ENCODE results near the gene MCM6.

Gene MCM6

DNA sequence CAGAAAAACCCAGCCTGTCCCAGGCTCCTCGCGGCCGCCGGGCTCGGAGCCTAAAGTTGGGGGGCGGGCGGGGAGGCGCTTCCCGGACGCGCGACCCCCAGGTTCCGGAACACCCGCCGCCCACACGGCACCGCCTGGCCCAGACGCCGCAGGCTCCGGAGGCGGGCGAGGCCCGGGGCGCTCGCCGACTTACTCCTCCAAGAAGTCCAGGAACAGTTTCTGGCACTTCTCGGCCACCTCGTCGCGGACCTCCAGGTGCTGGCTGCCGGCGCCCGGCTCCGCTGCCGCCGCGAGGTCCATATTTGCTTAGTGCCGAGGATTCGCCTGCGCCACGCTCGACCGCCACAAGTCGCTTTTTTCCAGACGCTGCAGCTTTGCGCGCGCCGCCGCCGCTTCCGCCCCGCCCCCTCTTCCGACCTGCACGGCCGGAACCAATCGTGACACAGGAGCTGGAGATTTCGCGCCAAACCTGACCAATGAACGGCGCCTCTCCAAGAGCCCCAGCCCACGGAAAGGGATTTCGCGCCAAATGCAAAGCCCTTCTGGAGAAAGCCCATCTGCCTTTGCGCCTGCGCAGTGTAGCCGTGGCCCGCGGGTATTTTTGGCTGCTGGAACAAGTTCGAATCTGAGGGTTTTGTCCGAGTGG is at the start of gene MCM6:
TSS of gene MCM6 (minus strand) at position 378 of the 646 bp plus-strand sequence. CDS start at position 300, 78 bp downstream.
- peaks cover 26% of the 10 kb centered on the region for H3K36me3 Mint-ChIP-seq (ENCODE audit: insufficient read depth)
- peak within 1 kb of the TSS; percentile 82 for H3K4me3 Mint-ChIP-seq
- H3K27ac Mint-ChIP-seq (ENCODE audit: low read depth), result peak within 1 kb of the TSS; percentile 94
- H3K9me3 Mint-ChIP-seq, result no peaks in the 10 kb centered on the region
- DNase-seq (ENCODE audit: low spot score in 2 of 2) (peak; percentile 85 to 90), ATAC-seq (replicated peaks; ENCODE audit: extremely low read depth, poor library complexity, severe bottlenecking) (peak; percentile 87)
- no peaks in the 10 kb centered on the region for H3K27me3 Mint-ChIP-seq
- peaks cover 43% of the 10 kb centered on the region for H3K4me1 Mint-ChIP-seq

DNA sequence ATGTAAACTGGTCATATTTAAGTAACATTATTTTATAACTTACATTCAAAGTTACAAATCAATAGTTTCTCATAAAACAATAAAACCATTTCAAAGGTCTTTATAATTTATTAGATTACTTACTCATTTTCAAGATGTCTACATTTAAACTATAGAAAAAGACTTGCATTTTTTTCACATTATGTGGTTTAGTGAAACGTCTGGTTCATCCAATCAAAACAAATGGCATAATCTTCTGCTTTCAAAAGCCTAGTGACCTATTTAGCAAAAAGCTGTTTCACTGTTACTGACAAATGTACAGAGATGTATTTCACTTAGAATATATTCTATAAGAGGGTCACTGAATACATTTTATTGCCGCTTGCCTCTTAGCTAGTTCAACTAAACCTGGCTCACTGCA is 49.3 kb upstream of the MCM6 start:
- Mint-ChIP-seq H3K27me3 (no peaks in the 10 kb centered on the region), H3K9me3 (no peaks in the 10 kb centered on the region), H3K4me3 (no peak overlapping the region), H3K36me3 (ENCODE audit: insufficient read depth) (peaks cover 10% of the 10 kb centered on the region), H3K27ac (ENCODE audit: low read depth) (no peak overlapping the region), H3K4me1 (no peaks in the 10 kb centered on the region)
- DNase-seq (ENCODE audit: low spot score in 2 of 2), result no peak
- ATAC-seq (replicated peaks; ENCODE audit: extremely low read depth, poor library complexity, severe bottlenecking), result no peak

DNA sequence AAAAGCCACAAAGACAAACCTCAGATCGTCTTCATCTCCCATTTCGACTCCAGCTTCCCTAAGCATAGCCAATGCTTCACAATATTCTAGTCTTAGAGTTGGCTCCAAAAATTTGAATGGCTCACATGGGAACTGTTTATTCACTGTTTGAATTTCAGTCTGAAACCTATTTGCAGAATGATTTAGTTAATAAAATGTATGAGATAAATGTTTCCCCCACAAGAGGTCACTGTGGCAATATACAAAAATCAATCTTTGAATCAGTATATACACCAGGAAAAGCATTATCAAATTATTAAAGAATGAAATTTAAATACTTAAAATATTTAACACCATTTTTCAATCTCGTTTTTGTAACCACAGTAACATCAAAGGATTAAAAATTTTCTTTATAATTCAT is 40.0 kb upstream of the MCM6 start:
- Mint-ChIP-seq H3K9me3 (no peaks in the 10 kb centered on the region), H3K4me1 (no peaks in the 10 kb centered on the region), H3K27ac (ENCODE audit: low read depth) (no peak overlapping the region), H3K36me3 (ENCODE audit: insufficient read depth) (peaks cover 14% of the 10 kb centered on the region), H3K4me3 (no peak overlapping the region), H3K27me3 (no peaks in the 10 kb centered on the region)
- no peak for DNase-seq (ENCODE audit: low spot score in 2 of 2)
- ATAC-seq (replicated peaks; ENCODE audit: extremely low read depth, poor library complexity, severe bottlenecking), result peak; percentile 46

DNA sequence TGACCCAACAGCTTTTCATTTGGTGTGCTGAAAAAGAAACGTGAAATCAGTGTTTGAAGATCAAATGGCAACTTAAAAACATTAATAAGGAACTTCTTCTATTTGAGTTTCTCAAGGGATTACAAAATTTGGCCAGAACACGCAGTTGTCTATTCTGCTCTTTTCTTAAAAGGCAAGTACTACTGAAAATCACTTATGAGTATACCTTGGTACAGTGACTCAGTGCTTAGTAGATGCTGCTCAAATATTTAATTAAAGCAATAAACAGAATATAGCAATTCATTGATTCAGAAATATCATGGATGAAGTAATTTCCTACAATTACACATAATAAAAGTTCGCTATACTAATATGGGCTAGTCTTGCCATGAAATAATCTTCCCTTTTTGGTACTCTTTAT is 38.2 kb upstream of the MCM6 start:
- no peak overlapping the region for H3K4me3 Mint-ChIP-seq
- H3K9me3 Mint-ChIP-seq, result no peaks in the 10 kb centered on the region
- DNase-seq (ENCODE audit: low spot score in 2 of 2) (no peak), ATAC-seq (replicated peaks; ENCODE audit: extremely low read depth, poor library complexity, severe bottlenecking) (no peak)
- H3K27me3 Mint-ChIP-seq, result no peaks in the 10 kb centered on the region
- H3K4me1 Mint-ChIP-seq, result no peaks in the 10 kb centered on the region
- peaks cover 22% of the 10 kb centered on the region for H3K36me3 Mint-ChIP-seq (ENCODE audit: insufficient read depth)
- no peak overlapping the region for H3K27ac Mint-ChIP-seq (ENCODE audit: low read depth)

DNA sequence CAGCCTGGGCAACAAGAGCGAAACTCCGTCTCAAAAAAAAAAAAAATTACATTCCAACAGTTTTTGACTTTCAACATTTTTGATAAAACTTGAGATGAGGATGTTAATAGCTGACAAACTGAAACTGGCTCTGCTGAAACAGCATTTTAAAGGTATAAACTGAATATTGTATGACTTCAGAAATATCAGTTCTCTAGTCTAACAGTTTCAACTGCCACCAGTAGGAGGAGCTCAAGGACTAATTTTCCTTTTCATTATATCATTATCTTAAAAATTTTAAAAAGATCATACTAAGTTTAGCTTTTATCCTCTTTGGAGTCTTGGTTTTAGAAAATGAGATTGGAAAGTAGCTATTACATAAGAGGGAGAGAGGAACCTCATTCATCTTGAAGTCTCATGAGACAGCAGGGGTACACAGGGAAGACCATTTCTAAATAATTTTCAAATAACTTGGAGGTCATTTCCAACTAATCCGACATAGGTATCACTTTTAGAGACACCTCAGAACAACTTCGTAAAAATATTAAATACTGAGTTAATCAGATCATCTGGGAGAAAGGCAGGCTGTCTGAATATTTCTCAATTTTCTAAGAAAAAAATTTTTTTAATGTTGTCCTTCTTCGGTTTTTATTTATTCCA is 37.6 kb upstream of the MCM6 start:
- Mint-ChIP-seq H3K9me3 (no peaks in the 10 kb centered on the region), H3K4me1 (no peaks in the 10 kb centered on the region), H3K4me3 (no peak overlapping the region), H3K36me3 (ENCODE audit: insufficient read depth) (peaks cover 24% of the 10 kb centered on the region), H3K27me3 (no peaks in the 10 kb centered on the region), H3K27ac (ENCODE audit: low read depth) (no peak overlapping the region)
- ATAC-seq (replicated peaks; ENCODE audit: extremely low read depth, poor library complexity, severe bottlenecking) (no peak), DNase-seq (ENCODE audit: low spot score in 2 of 2) (peak in 1 of 2 donors; percentile 39)

DNA sequence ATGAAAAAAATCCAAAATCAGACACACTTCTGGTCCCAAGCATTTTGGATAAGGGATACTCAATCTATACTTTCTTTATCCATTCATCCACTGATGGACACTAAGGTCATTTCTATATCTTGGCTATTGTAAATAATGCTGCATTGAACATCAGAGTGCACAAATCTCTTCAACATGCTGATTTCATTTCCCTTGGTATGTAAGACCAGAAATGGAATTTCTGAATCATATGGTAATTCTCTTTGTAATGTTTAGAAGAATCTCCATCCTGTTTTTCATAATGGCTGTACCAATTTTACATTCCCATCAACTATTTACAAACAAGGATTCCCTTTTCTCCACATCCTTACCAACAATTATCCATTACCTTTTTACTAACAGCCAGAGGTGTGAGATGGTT is 33.7 kb upstream of the MCM6 start:
- ATAC-seq (replicated peaks; ENCODE audit: extremely low read depth, poor library complexity, severe bottlenecking) (no peak), DNase-seq (ENCODE audit: low spot score in 2 of 2) (no peak)
- no peaks in the 10 kb centered on the region for H3K27me3 Mint-ChIP-seq
- no peak overlapping the region for H3K27ac Mint-ChIP-seq (ENCODE audit: low read depth)
- no peak overlapping the region for H3K4me3 Mint-ChIP-seq
- H3K9me3 Mint-ChIP-seq, result no peaks in the 10 kb centered on the region
- peaks cover 42% of the 10 kb centered on the region for H3K36me3 Mint-ChIP-seq (ENCODE audit: insufficient read depth)
- no peaks in the 10 kb centered on the region for H3K4me1 Mint-ChIP-seq

DNA sequence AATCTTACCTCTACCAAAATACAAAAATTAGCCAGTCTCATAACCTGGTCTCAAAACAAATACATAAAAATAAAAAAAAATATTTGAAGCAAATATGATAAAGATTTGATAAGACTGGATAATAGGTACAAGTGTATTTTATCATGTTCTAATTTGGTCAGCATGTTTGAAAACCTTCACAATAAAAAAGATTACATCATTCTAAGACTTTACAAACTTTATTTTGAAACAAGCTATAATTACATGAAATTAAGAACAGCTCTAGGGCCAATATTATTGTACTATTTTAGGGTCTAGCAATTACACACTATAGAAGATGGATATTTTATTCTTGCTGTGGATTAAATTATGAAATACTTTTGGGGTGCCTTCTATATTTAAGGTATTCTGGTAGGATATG is 29.4 kb upstream of the MCM6 start:
- no peaks in the 10 kb centered on the region for H3K27me3 Mint-ChIP-seq
- no peaks in the 10 kb centered on the region for H3K9me3 Mint-ChIP-seq
- H3K4me1 Mint-ChIP-seq, result no peaks in the 10 kb centered on the region
- H3K36me3 Mint-ChIP-seq (ENCODE audit: insufficient read depth), result peaks cover 32% of the 10 kb centered on the region
- H3K27ac Mint-ChIP-seq (ENCODE audit: low read depth), result no peak overlapping the region
- DNase-seq (ENCODE audit: low spot score in 2 of 2) (no peak), ATAC-seq (replicated peaks; ENCODE audit: extremely low read depth, poor library complexity, severe bottlenecking) (no peak)
- no peak overlapping the region for H3K4me3 Mint-ChIP-seq

DNA sequence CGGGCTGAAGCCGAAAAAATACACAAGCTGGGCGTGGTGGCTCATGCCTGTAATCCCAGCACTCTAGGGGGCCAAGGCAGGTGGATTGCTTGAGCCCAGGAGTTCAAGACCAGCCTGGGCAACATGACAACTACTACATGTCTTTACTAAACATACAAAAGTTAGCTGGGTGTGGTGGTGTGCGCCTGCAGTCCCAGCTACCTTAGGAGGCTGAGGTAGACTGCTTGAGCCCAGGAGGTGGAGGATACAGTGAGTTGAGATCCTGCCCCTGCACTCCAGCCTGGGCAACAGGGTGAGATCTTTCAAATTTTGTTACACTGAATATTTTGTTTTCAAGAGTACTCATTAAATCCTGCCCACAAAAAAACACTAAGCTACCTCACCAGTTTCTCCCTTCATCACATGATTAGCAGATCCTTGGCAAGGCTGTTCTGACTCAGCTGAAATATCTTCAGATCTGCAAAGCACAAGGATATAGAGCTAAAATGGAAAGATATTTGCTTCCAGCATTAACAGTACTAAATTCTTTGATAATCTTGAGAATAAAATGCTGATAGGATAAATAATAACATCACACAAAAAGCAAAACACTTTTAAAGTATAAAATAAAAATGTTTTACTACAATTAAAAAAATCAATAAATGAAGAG is 28.2 kb upstream of the MCM6 start:
- Mint-ChIP-seq H3K4me1 (no peaks in the 10 kb centered on the region), H3K9me3 (no peaks in the 10 kb centered on the region), H3K27ac (ENCODE audit: low read depth) (no peak overlapping the region), H3K27me3 (no peaks in the 10 kb centered on the region), H3K36me3 (ENCODE audit: insufficient read depth) (peaks cover 24% of the 10 kb centered on the region), H3K4me3 (no peak overlapping the region)
- DNase-seq (ENCODE audit: low spot score in 2 of 2) (no peak), ATAC-seq (replicated peaks; ENCODE audit: extremely low read depth, poor library complexity, severe bottlenecking) (no peak)

DNA sequence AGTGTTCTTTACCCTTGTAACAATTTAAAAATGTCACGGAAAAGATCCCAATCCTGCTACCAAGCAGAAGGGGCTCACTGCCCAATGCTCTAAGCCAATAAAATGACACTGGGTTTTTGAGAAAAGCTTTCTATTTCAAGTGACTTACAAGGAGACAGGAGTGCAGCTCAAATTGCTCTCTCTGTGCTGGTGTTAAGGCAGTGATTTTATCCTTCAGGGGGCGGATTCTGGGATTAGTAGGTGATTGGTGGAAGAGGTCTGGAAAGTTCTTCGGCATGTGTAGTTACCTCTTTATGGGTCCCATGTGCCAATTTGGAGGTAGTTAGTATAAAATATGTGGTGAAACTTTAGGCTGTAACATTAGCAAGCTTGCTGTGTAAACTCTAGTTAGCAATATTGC is 27.4 kb upstream of the MCM6 start:
- no peak overlapping the region for H3K4me3 Mint-ChIP-seq
- no peak for DNase-seq (ENCODE audit: low spot score in 2 of 2)
- H3K27ac Mint-ChIP-seq (ENCODE audit: low read depth), result no peak overlapping the region
- ATAC-seq (replicated peaks; ENCODE audit: extremely low read depth, poor library complexity, severe bottlenecking), result no peak
- H3K9me3 Mint-ChIP-seq, result no peaks in the 10 kb centered on the region
- no peaks in the 10 kb centered on the region for H3K27me3 Mint-ChIP-seq
- H3K4me1 Mint-ChIP-seq, result no peaks in the 10 kb centered on the region
- H3K36me3 Mint-ChIP-seq (ENCODE audit: insufficient read depth), result peaks cover 21% of the 10 kb centered on the region

DNA sequence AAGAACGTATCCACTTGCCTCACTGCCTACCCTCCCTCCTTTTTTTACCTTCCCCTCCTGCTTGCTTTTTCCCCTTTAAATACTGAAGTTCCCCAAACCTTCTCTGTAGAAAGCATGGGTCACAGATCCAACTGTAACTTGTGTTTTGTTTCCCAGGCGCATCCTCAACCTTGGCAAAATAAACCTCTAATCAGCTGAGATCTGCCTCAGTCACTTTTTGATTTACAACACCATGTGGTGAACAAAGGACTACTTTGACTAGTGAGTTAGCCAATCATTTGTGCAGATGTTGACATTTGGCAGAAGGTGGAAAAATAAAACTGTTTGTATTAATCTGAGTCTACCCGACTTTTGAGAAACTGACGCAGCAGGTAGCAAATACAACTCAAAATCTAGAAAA is 23.3 kb upstream of the MCM6 start:
- no peaks in the 10 kb centered on the region for H3K27me3 Mint-ChIP-seq
- no peak overlapping the region for H3K4me3 Mint-ChIP-seq
- no peak for ATAC-seq (replicated peaks; ENCODE audit: extremely low read depth, poor library complexity, severe bottlenecking)
- H3K27ac Mint-ChIP-seq (ENCODE audit: low read depth), result no peak overlapping the region
- no peaks in the 10 kb centered on the region for H3K9me3 Mint-ChIP-seq
- no peak for DNase-seq (ENCODE audit: low spot score in 2 of 2)
- peaks cover 1% of the 10 kb centered on the region for H3K36me3 Mint-ChIP-seq (ENCODE audit: insufficient read depth)
- no peaks in the 10 kb centered on the region for H3K4me1 Mint-ChIP-seq

DNA sequence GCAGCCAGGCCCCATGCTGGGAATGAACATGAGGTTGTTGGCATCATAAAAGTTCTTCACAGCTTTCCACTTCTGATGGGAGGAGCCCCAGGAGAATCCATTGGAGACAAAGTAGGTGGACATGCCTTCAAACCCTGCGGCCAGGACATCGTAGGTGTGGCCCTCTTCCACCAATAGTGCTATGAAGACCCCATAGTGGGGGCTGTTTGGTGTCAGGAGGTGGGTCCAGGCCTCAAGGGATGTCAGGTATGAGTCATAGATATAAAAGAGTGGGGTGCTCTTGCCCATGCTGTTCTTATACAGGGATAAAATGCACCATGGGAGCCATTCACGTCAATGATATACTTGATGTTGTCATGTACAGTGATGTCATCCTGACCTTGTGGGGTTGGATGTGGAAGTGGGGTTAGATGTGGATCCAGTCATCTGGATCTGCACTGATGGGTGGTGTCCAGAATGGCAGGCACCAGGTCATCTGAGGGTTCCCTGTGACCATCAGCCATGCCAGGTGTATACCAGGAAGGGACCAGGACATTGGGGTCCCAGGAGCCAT is 22.1 kb upstream of the MCM6 start:
- Mint-ChIP-seq H3K27me3 (no peaks in the 10 kb centered on the region), H3K4me1 (no peaks in the 10 kb centered on the region), H3K36me3 (ENCODE audit: insufficient read depth) (peaks cover 1% of the 10 kb centered on the region), H3K27ac (ENCODE audit: low read depth) (no peak overlapping the region), H3K9me3 (no peaks in the 10 kb centered on the region), H3K4me3 (no peak overlapping the region)
- ATAC-seq (replicated peaks; ENCODE audit: extremely low read depth, poor library complexity, severe bottlenecking) (no peak), DNase-seq (ENCODE audit: low spot score in 2 of 2) (no peak)

DNA sequence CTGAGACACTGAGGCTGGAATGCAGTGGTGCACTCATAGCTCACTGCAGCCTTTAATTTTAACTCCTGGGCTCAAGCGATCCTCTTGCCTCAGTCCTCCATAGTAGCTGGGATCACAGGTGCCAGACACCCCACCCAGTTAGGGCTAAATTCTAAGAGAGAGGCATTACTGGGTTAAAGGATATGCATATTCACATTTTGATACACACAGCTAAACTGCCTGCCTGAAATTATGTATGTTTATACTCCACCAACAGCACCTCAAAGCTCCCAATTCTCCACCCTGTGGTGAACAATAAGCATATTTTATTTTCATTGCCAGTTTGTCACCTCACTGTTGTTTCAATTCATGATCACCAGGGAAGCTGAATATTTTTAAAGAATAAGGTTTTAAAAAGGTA is 18.7 kb upstream of the MCM6 start:
- H3K4me1 Mint-ChIP-seq, result no peaks in the 10 kb centered on the region
- no peak for ATAC-seq (replicated peaks; ENCODE audit: extremely low read depth, poor library complexity, severe bottlenecking)
- no peaks in the 10 kb centered on the region for H3K36me3 Mint-ChIP-seq (ENCODE audit: insufficient read depth)

DNA sequence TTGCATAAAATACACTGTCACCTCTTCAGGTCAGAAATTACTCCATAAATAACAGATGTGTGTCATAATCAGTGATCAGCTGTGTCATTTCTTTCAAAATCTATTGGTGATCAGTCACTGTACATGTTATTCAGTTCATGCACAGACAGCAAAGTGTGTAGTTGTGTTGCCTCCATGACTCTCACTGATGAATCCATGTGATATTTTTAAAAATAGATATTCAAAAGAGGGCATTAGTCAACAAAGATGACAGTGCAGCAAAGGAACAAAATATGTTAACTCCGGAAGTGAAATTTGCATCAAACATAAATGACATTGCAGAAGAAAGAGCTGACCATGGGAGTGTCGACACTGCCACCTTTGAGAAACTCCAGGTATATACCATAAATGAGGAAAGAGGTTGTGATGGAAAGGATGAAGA is 17.1 kb upstream of the MCM6 start:
- ATAC-seq (replicated peaks; ENCODE audit: extremely low read depth, poor library complexity, severe bottlenecking) (no peak), DNase-seq (ENCODE audit: low spot score in 2 of 2) (no peak)
- H3K4me3 Mint-ChIP-seq, result no peak overlapping the region
- H3K27ac Mint-ChIP-seq (ENCODE audit: low read depth), result no peak overlapping the region
- no peaks in the 10 kb centered on the region for H3K36me3 Mint-ChIP-seq (ENCODE audit: insufficient read depth)
- no peaks in the 10 kb centered on the region for H3K4me1 Mint-ChIP-seq
- no peaks in the 10 kb centered on the region for H3K27me3 Mint-ChIP-seq
- H3K9me3 Mint-ChIP-seq, result no peaks in the 10 kb centered on the region

More for the DNA sequence above, 18.7 kb upstream of the MCM6 start:
- Mint-ChIP-seq H3K9me3 (no peaks in the 10 kb centered on the region), H3K4me3 (no peak overlapping the region), H3K27me3 (no peaks in the 10 kb centered on the region), H3K27ac (ENCODE audit: low read depth) (no peak overlapping the region)
- DNase-seq (ENCODE audit: low spot score in 2 of 2), result no peak

Measured in central memory CD8-positive, alpha-beta T cell (primary cell).